ENCODE measurements around the gene VOPP1.

VOPP1 gene

GRCh38 chr7:55563596-55564325 is 8.5 kb downstream of the VOPP1 start:
- in situ Hi-C loops (cut with HindIII; ENCODE audit: low sequenced_read_pairs), result loop anchor here (25.0 kb wide), 1 partner anchor 751 kb away; no protein-coding TSS in a partner anchor
- DNase-seq (ENCODE audit: low read depth), result no peak
- TF ChIP-seq CTCF (IDR thresholded peaks at IDR 0.05; ENCODE audit: low read depth, low read length, missing control alignments), result no peak
- no peak overlapping the region for H3K4me3 ChIP-seq (ENCODE audit: low read depth, low read length)

GRCh38 chr7:55561690-55562089 is 10.6 kb downstream of the VOPP1 start:
- no peak overlapping the region for H3K4me3 ChIP-seq (ENCODE audit: low read depth, low read length)
- TF ChIP-seq CTCF (IDR thresholded peaks at IDR 0.05; ENCODE audit: low read depth, low read length, missing control alignments), result no peak
- in situ Hi-C loops (cut with HindIII; ENCODE audit: low sequenced_read_pairs), result loop anchor here (25.0 kb wide), 1 partner anchor 749 kb away; no protein-coding TSS in a partner anchor
- DNase-seq (ENCODE audit: low read depth), result no peak

- in situ Hi-C loops (cut with HindIII; ENCODE audit: low sequenced_read_pairs), result loop anchor here (5.0 to 25.0 kb wide), 2 partner anchors 47 to 747 kb away; no protein-coding TSS in a partner anchor
- DNase-seq (ENCODE audit: low read depth), result no peak
- TF ChIP-seq CTCF (IDR thresholded peaks at IDR 0.05; ENCODE audit: low read depth, low read length, missing control alignments), result no peak
- no peak overlapping the region for H3K4me3 ChIP-seq (ENCODE audit: low read depth, low read length)
Measured at GRCh38 chr7:55558962-55559920, 13.1 kb downstream of the VOPP1 start.

GRCh38 chr7:55557666-55558188 is 14.6 kb downstream of the VOPP1 start:
- TF ChIP-seq CTCF (IDR thresholded peaks at IDR 0.05; ENCODE audit: low read depth, low read length, missing control alignments), result no peak
- no peak for DNase-seq (ENCODE audit: low read depth)
- H3K4me3 ChIP-seq (ENCODE audit: low read depth, low read length), result no peak overlapping the region
- in situ Hi-C loops (cut with HindIII; ENCODE audit: low sequenced_read_pairs), result loop anchor here (5.0 to 25.0 kb wide), 2 partner anchors 45 to 745 kb away; no protein-coding TSS in a partner anchor

GRCh38 chr7:55556492-55556891 is 15.8 kb downstream of the VOPP1 start:
- H3K4me3 ChIP-seq (ENCODE audit: low read depth, low read length), result no peak overlapping the region
- no peak for DNase-seq (ENCODE audit: low read depth)
- TF ChIP-seq CTCF (IDR thresholded peaks at IDR 0.05; ENCODE audit: low read depth, low read length, missing control alignments), result no peak
- in situ Hi-C loops (cut with HindIII; ENCODE audit: low sequenced_read_pairs), result loop anchor here (5.0 to 25.0 kb wide), 2 partner anchors 44 to 744 kb away; no protein-coding TSS in a partner anchor

GRCh38 chr7:55556031-55556430 is 16.3 kb downstream of the VOPP1 start:
- TF ChIP-seq CTCF (IDR thresholded peaks at IDR 0.05; ENCODE audit: low read depth, low read length, missing control alignments), result no peak
- H3K4me3 ChIP-seq (ENCODE audit: low read depth, low read length), result no peak overlapping the region
- in situ Hi-C loops (cut with HindIII; ENCODE audit: low sequenced_read_pairs), result loop anchor here (5.0 to 25.0 kb wide), 2 partner anchors 44 to 744 kb away; no protein-coding TSS in a partner anchor

More at GRCh38 chr7:55556031-55556430, 16.3 kb downstream of the VOPP1 start:
- DNase-seq (ENCODE audit: low read depth), result no peak
